AG10803 (cell line): ENCODE measurements around the gene UST.

Experiments
- DNase-seq: peaks from one replicate; pipeline ENCODE4 v3.0.0; 2010; ENCODE audit warnings: low read depth
- H3K4me3 ChIP-seq: 2 replicates; pipeline ENCODE4 v1.5.1; 2011; ENCODE audit warnings: mild to moderate bottlenecking, low read length, control low read depth
- TF ChIP-seq, protein P1 (sequence below): conservative IDR thresholded peaks from 2 replicates; pipeline ENCODE4 v1.5.1; 2011; ENCODE audit warnings: mild to moderate bottlenecking, low read length, control low read depth, inconsistent platforms

Gene UST

DNA sequence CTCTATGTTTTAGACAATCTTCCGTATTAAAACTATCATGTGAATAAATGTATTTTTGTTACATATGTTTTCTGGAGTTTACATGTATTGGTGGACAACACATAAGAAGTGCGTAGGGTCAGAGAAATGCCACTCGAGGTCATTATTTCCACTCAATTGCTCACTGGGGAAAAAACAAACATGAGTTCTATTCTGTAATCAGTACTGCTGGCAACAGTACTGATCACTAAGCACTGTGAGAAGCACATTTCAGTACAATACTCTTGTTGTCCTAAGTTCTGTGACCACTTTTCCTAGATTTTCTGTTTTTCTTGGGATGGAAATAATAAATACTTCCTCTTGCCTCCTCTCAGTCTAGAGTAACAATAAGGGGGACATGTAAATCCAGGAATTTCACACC lies 44.5 kb downstream of the UST start:
- no peak overlapping the region for H3K4me3 ChIP-seq
- DNase-seq: no peak
- TF ChIP-seq, protein P1, sequence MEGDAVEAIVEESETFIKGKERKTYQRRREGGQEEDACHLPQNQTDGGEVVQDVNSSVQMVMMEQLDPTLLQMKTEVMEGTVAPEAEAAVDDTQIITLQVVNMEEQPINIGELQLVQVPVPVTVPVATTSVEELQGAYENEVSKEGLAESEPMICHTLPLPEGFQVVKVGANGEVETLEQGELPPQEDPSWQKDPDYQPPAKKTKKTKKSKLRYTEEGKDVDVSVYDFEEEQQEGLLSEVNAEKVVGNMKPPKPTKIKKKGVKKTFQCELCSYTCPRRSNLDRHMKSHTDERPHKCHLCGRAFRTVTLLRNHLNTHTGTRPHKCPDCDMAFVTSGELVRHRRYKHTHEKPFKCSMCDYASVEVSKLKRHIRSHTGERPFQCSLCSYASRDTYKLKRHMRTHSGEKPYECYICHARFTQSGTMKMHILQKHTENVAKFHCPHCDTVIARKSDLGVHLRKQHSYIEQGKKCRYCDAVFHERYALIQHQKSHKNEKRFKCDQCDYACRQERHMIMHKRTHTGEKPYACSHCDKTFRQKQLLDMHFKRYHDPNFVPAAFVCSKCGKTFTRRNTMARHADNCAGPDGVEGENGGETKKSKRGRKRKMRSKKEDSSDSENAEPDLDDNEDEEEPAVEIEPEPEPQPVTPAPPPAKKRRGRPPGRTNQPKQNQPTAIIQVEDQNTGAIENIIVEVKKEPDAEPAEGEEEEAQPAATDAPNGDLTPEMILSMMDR: no peak

DNA sequence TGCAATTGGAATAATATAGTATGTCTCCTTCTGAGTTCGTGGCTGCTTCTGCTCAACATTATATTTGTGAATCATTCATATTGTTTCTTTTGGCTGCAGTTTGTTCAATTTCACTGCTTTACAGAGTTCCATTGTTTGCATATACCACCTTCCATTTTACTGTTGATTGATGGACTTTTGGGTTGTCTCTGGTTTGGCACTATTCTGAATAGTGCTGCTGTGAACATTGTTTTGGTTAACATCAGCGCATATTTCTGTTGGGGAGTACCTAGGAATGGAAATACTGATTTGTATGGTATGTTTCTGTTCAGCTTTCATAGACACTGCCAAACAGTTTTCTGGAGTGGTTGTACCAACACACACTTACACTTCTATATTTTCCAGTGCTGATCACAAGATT lies 46.9 kb downstream of the UST start:
- H3K4me3 ChIP-seq: no peak overlapping the region
- no peak for DNase-seq
- TF ChIP-seq, protein P1: no peak

DNA sequence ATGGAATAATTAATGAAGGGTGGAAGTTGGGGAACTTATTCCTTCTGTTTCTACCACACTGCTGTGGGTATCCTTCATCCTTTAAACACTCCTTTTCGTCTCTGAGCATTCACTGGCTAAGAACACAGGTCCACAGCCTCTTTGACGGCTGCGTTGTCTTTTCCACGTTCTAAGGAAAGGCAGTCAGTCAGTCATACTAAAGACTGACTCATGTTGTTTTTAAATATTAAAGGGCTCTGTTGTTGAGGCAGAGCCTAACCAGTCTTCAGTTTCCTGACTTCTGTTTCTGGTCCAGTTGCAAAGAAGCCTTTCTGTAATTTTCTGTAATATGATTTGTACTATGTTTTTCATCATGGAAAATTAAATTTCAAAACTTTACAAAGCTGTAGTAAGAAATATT lies 48.0 kb downstream of the UST start:
- no peak overlapping the region for H3K4me3 ChIP-seq
- TF ChIP-seq, protein P1: no peak
- DNase-seq: no peak

DNA sequence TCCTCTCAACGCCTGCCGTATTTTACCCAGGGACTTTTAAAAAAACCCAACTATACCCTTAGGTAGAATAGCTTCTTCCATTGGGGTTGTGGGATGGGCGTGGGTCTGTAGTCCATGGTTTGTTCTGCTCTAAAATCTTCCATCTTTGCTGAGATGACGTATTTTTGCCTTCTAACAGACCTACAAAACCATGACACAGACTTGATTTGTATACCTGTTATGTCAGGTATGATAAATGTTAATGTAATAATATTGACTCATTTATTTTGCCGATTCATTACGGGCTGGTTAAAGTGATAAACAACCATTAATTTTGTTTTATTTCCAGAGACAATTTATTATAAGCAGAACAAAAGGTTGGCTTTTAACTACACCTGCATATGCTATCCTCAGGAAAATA lies 48.7 kb downstream of the UST start:
- H3K4me3 ChIP-seq: no peak overlapping the region
- TF ChIP-seq, protein P1: no peak
- DNase-seq: no peak

DNA sequence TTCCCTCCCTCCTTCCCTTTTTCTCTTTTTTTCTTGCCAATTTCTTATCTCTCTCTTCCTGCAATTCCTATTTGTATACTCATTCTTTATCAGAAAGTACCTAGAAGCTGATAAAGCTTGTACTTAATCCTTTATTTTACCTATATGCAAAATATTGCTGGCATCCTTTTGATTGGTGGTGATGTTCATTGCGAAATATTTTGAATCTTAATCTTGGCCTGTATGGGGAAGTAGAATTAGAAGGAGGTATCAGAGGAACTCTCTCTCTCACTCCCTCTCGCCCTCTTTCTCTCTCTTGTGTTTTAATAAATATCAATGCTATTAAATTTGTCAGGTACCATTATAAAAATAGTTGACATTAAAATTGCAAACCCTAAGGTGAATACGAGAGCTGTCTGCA lies 52.8 kb downstream of the UST start:
- no peak for DNase-seq
- no peak overlapping the region for H3K4me3 ChIP-seq
- TF ChIP-seq, protein P1: no peak

DNA sequence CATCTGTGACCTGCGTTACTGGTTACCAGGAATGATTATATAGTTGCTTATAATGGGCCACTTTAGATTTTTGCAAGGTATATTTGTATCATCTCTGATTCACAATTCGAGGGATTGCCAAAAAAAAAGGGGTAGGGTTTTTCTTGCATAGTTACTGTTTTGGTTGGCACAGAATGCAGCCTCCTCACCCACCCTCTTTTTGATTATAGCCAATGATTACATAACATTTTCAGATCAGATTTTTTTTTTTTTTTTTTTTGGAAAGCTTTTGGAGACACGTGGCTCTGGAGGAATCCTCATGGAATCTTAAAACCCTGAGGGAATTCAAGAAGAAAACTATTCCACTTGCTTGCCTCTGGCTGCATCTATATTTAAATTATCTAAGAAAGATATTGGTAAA lies 53.7 kb downstream of the UST start:
- peak; percentile 85 for DNase-seq
- H3K4me3 ChIP-seq: no peak overlapping the region
- TF ChIP-seq, protein P1: no peak

DNA sequence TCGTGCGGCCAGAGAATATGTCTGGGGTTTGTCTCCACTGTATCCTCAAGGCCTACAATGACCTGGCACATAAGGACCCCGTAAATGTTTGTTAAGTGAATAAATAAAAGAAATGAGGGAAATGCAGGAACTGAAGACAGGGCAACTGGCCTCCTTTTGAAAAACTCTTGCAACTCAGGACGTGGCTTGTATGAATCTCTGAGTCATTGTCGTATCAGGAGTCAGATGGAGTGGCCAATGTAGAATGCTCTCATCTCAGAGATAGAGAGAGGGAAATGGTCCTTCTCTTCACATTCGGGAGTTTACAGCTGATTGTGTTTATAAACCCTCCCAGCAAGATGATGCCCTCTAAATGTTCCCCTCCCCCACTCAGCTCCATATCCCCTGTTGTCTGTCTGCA lies 57.1 kb downstream of the UST start:
- TF ChIP-seq, protein P1: no peak
- H3K4me3 ChIP-seq: no peak overlapping the region
- no peak for DNase-seq
